ENCODE results near the gene DENND1A. TPM values are rescaled to one million over a fixed set of nuclear protein-coding genes. Genes with fewer than 3 reads are reported as not detected.

DENND1A gene
- total RNA-seq, 1 experiment from 2014 or later: 19.7 TPM

GRCh38 chr9:123614306-123615263, 315.3 kb downstream of the DENND1A start:
- Histone ChIP-seq H3K36me3 (ENCODE audit: control insufficient read depth, insufficient read depth, low read length) (no peaks in the 10 kb centered on the region), H3K27ac (ENCODE audit: low read length) (no peak overlapping the region), H3K9me3 (ENCODE audit: control insufficient read depth, insufficient read depth, low read depth, low read length) (no peaks in the 10 kb centered on the region), H3K4me3 (ENCODE audit: low read depth in 2 of 2, low read length in 2 of 2) (no peak overlapping the region), H3K4me1 (ENCODE audit: control insufficient read depth, insufficient read depth, low read length) (no peaks in the 10 kb centered on the region), H3K27me3 (ENCODE audit: control insufficient read depth, insufficient read depth, low read length) (no peaks in the 10 kb centered on the region)
- intact Hi-C loops (cut with micrococcal nuclease; ENCODE audit: unreplicated experiment) (no loop called here), in situ Hi-C loops (cut with HindIII; ENCODE audit: low pct_unique_long_range_greater_than_20kb, low sequenced_read_pairs) (no loop called here)
- no peak for DNase-seq (ENCODE audit: low read depth, low spot score)
- TF ChIP-seq POLR2AphosphoS5 (IDR thresholded peaks at IDR 0.05; ENCODE audit: low read depth, low read length) (no peak), CTCF (IDR thresholded peaks at IDR 0.05) (no peak), REST (IDR thresholded peaks at IDR 0.05; ENCODE audit: insufficient read depth in 1 of 2, low read depth in 2 of 2, low read length in 1 of 2) (no peak), TCF7L2 (IDR thresholded peaks at IDR 0.05; ENCODE audit: low read depth, low read length) (no peak), SIN3A (IDR thresholded peaks at IDR 0.05; ENCODE audit: borderline replicate concordance, insufficient read depth, low read depth, low read length) (no peak)
- no TSS peak for BruUV-seq (replicated peaks)
- no peak for ATAC-seq
- ChIA-PET CTCF (no interaction called here), POLR2A (interaction anchor here (0.6 to 0.7 kb wide), 2 partner anchors 9 to 511 kb away, joined by 3 to 4 read pairs; no protein-coding TSS in a partner anchor)

- H3K4me1 ChIP-seq (ENCODE audit: control insufficient read depth, insufficient read depth, low read length): no peaks in the 10 kb centered on the region
- TF ChIP-seq TCF7L2 (IDR thresholded peaks at IDR 0.05; ENCODE audit: low read depth, low read length) (no peak), REST (IDR thresholded peaks at IDR 0.05; ENCODE audit: insufficient read depth in 1 of 2, low read depth in 2 of 2, low read length in 1 of 2) (no peak), CTCF (IDR thresholded peaks at IDR 0.05) (no peak), POLR2AphosphoS5 (IDR thresholded peaks at IDR 0.05; ENCODE audit: low read depth, low read length) (no peak), SIN3A (IDR thresholded peaks at IDR 0.05; ENCODE audit: borderline replicate concordance, insufficient read depth, low read depth, low read length) (no peak)
- ChIA-PET CTCF (no interaction called here), POLR2A (no interaction called here)
- H3K4me3 ChIP-seq (ENCODE audit: low read depth in 2 of 2, low read length in 2 of 2): no peak overlapping the region
- no peaks in the 10 kb centered on the region for H3K27me3 ChIP-seq (ENCODE audit: control insufficient read depth, insufficient read depth, low read length)
- DNase-seq (ENCODE audit: low read depth, low spot score) (no peak), ATAC-seq (no peak)
- H3K9me3 ChIP-seq (ENCODE audit: control insufficient read depth, insufficient read depth, low read depth, low read length): no peaks in the 10 kb centered on the region
- no TSS peak for BruUV-seq (replicated peaks)
- no peak overlapping the region for H3K27ac ChIP-seq (ENCODE audit: low read length)
- intact Hi-C loops (cut with micrococcal nuclease; ENCODE audit: unreplicated experiment) (no loop called here), in situ Hi-C loops (cut with HindIII; ENCODE audit: low pct_unique_long_range_greater_than_20kb, low sequenced_read_pairs) (no loop called here)
- no peaks in the 10 kb centered on the region for H3K36me3 ChIP-seq (ENCODE audit: control insufficient read depth, insufficient read depth, low read length)
Observed at GRCh38 chr9:123611226-123611625, 318.7 kb downstream of the DENND1A start.
